DMS153 treated with DMSO at 0.1 percent for 48 hours (cell line): ENCODE results near the gene DDIT4.
"Not testable (repeated sequence)": the region's sequence is repeated elsewhere in the genome, so short reads cannot be mapped to it uniquely, and the experiment has no call there.

Experiments
- DNase-seq: peaks from one replicate; lab custom pipeline; 2025; ENCODE audit not compliant: unreplicated experiment; lab: John Stamatoyannopoulos, UW

DDIT4 gene

DNA sequence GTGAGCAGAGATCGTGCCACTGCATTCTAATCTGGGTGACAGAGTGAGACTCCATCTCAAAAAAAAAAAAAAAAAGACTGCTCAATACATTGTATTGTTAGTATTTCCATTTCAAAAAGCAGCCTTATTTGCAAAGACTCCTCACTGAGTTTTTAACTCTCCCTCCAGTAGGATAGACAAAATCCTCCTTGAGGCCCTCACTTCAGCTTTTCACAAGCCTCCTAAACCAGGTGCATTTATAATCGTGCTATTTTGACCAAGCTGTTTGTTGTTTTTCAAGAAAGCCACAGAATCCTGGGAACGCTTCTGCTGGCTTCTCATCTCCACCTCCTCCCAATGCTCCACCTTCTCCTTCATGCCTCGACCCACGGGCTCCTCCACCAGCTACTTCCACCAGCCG is 6.3 kb upstream of the DDIT4 start:
- DNase-seq = no peak

DNA sequence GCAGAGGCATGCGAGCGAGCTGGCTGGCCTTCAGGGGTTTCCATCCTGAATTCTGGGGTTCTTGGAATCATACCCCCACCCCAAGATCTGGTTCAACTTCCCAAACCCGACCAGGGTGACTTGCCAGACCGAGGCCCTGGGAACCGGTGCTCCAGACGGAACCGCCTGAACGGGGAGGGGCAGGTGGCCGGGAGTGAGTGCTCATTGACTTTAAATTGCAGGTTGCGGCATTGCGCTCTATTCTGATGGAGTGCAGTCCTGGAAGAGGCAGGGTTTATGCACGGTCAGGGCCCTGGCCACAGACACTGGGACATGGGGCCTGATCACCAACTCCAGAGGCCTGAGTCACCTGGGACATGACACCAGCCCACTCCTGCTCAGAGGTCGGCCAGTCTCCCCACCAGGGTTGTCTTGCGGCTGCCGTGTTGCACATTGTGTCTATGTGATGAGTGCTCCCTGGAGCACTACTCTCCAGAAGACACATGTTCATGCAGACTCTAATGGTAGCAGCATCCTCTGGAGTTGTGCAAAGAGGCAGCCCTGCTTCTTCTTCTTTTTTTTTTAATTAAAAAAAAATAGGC is 5.8 kb upstream of the DDIT4 start:
- DNase-seq = no peak

- not testable (repeated sequence) for DNase-seq
Observed at GRCh38 chr10:72268475-72269200, 5.1 kb upstream of the DDIT4 start.

DNA sequence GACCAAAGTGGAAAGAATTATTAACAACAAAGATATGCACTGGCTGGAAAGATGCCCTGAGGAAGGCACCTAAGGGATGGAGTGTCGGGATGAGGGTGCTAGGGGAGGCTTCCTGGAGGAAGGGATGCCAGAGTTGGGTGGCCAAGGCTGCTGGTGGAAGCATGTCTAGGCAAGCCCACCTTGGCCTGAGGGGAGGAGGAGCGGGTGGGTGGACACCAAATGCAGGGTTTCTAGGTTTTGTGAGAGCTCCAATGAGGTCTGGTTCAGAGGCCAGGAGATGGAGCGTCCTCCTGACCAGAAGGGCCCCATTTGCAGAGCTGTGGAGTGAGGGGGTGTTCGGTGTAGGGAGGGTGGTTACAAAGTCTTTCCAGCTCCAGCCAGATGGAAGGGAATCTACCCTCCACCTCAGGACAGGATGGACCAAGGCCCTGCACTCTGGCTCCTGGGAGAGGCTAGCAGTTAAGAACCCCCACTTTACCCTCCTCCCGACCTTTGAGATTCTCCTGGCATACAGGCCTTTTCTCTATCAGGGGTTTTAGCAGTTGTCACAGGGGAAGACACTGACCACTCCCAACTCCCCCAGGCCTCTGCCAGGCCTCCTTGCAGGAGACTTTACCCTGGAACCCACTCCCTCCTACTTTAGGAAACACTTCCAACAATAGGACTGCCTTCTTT is 3.0 kb upstream of the DDIT4 start:
- DNase-seq = no peak

- DNase-seq = peak; percentile 37
Observed at GRCh38 chr10:72272689-72273409, 875 bp upstream of the DDIT4 start.

GRCh38 chr10:72274213-72274729 is 547 bp downstream of the DDIT4 start:
- DNase-seq = no peak

DNA sequence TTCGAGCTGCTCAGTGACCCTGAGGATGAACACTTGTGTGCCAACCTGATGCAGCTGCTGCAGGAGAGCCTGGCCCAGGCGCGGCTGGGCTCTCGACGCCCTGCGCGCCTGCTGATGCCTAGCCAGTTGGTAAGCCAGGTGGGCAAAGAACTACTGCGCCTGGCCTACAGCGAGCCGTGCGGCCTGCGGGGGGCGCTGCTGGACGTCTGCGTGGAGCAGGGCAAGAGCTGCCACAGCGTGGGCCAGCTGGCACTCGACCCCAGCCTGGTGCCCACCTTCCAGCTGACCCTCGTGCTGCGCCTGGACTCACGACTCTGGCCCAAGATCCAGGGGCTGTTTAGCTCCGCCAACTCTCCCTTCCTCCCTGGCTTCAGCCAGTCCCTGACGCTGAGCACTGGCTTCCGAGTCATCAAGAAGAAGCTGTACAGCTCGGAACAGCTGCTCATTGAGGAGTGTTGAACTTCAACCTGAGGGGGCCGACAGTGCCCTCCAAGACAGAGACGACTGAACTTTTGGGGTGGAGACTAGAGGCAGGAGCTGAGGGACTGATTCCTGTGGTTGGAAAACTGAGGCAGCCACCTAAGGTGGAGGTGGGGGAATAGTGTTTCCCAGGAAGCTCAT is 1.1 kb downstream of the DDIT4 start:
- no peak for DNase-seq

DNA sequence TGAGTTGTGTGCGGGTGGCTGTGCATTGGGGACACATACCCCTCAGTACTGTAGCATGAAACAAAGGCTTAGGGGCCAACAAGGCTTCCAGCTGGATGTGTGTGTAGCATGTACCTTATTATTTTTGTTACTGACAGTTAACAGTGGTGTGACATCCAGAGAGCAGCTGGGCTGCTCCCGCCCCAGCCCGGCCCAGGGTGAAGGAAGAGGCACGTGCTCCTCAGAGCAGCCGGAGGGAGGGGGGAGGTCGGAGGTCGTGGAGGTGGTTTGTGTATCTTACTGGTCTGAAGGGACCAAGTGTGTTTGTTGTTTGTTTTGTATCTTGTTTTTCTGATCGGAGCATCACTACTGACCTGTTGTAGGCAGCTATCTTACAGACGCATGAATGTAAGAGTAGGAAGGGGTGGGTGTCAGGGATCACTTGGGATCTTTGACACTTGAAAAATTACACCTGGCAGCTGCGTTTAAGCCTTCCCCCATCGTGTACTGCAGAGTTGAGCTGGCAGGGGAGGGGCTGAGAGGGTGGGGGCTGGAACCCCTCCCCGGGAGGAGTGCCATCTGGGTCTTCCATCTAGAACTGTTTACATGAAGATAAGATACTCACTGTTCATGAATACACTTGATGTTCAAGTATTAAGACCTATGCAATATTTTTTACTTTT is 1.8 kb downstream of the DDIT4 start:
- DNase-seq = no peak

- no peak for DNase-seq
Observed at GRCh38 chr10:72276013-72276387, 2.3 kb downstream of the DDIT4 start.

DNA sequence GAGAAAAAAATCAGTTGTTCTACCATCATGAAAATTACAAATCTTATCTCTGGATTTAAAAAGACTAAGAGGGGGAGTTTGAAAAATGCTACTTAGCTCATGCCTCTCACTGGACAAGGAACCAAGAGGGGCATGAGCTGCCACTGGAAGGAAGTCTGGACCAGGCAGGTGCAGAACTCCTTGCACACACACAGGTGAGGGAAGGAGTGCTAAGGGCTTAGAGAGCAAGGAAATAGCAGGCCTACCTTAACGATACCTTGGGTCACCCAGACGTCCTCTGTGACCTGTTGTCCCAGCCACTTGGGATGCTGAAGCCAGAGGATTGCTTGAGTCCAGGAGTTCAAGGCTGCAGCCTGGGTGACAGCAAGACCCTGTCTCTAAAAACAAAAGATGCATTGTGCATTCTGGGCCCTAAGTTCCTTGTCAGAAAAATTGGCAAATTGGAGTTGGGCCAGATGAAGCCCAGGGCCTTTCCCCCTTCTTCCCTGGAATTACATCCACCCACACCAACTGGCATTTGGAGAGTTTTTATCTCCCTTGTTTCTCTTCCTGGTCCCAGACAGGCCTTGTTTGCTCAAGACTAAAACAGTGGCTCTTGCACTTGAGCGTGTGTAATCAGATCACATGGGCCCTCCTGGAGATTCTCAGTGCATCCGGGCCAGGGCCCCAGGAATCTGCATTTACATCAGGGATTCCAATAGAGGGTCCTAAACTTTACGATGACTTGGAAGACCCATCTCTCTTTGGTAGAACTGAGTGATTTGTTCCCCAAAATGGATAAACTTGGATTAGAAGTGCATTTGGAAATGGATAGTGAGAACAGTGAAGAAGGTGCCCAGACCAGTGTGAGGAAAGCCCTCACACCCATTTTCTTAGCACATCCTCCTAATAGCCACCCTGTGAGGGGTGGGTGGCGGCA is 3.0 kb downstream of the DDIT4 start:
- peak; percentile 49 for DNase-seq

- no peak for DNase-seq
Observed at GRCh38 chr10:72277340-72277995, 3.7 kb downstream of the DDIT4 start.

DNA sequence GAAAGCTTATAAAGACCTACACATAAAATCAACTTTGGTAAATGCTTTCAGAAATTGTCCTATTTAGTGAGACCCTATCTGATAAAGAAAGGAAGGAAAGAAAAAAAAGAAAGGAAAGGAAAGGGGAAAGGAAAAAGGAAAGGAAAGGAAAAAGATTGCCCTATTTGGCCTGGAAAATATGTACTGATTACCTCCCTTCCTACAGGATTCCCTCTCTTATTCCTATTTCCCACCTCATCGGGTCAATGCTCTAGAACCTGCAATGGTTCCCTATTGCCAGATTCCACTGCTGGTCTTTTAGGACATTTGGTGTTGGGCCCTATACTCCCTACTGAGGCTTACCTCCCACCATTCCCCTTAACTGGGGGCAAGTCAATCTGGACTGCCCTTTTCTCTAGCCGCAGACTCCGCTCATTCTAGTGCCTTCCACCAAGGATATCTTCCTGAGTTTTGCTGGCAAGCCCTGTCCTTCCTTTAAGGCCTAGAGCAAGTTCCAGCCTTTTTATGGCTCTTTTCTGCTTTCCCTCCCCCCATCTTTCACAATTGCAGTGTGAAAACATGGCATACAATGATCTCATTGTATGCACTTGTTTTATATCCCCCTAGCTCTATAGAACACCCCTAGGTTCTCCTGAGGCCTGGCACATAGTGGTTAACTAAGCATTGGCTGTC is 4.4 kb downstream of the DDIT4 start:
- no peak for DNase-seq

GRCh38 chr10:72278668-72279393 is 5.1 kb downstream of the DDIT4 start:
- no peak for DNase-seq

GRCh38 chr10:72279587-72279986 is 5.9 kb downstream of the DDIT4 start:
- not testable (repeated sequence) for DNase-seq

- DNase-seq = no peak
Observed at GRCh38 chr10:72283131-72283530, 9.4 kb downstream of the DDIT4 start.

- DNase-seq = no peak
Observed at GRCh38 chr10:72285972-72286521, 12.3 kb downstream of the DDIT4 start.

DNA sequence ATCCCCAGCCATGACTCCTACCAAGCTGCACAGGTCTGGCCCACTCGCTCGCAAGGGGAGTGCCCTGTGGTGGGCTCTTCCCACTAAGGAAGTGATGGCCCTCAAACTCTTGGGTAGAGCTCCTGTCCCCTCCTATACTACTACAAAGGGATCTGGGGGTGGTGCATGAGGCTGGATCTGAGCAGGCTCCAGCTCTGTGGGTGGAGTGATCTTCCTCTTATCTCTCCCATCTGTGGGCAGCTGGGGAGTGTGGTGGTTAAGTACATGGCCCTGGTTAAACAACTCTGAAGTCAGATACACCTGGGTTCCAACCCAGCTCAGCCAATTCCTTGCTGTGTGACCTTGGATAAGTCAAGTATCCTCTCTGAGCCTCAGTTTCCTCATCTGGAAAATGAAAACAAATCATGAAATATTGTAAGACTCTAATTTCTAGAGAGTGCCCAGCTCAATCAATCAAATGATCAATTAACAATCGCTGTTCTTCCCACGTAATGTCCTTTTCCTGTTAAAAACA is 17.4 kb downstream of the DDIT4 start:
- DNase-seq = no peak
